KOPT-K1 (cell line): Measurements from ENCODE around the gene PRIM2.
"Not testable (repeated sequence)": the region's sequence is repeated elsewhere in the genome, so short reads cannot be mapped to it uniquely, and the experiment has no call there.

ENCODE experiments used
- H3K27ac ChIP-seq: fragments of 200-600 bp; sonication (generic); 2 replicates; pipeline ENCODE4 v1.5.1; 2016; ENCODE audit warnings: antibody characterized with exemption, mild to moderate bottlenecking, low read depth, low read length; ENCODE audit not compliant: poor library complexity, severe bottlenecking
- H3K36me3 ChIP-seq: fragments of 200-600 bp; sonication (generic); 2 replicates; pipeline ENCODE4 v1.5.1; 2017; ENCODE audit warnings: antibody characterized with exemption, mild to moderate bottlenecking, low read length, moderate library complexity; ENCODE audit not compliant: insufficient read depth
- H3K9me3 ChIP-seq: fragments of 200-600 bp; sonication (generic); 2 replicates; pipeline ENCODE4 v1.5.1; 2017; ENCODE audit warnings: antibody characterized with exemption, low read length, mild to moderate bottlenecking; ENCODE audit not compliant: insufficient read depth, poor library complexity, severe bottlenecking

Gene PRIM2

GRCh38 chr6:57368965-57369731, 51.7 kb downstream of the PRIM2 start:
- H3K27ac ChIP-seq, H3K36me3 ChIP-seq, H3K9me3 ChIP-seq: not testable (repeated sequence)

- H3K27ac ChIP-seq, H3K9me3 ChIP-seq, H3K36me3 ChIP-seq: not testable (repeated sequence)
Observed at GRCh38 chr6:57371779-57372178, 54.3 kb downstream of the PRIM2 start.

- not testable (repeated sequence) for H3K9me3 ChIP-seq, H3K27ac ChIP-seq, H3K36me3 ChIP-seq
Observed at GRCh38 chr6:57374764-57375163, 57.3 kb downstream of the PRIM2 start.

- H3K9me3 ChIP-seq, H3K27ac ChIP-seq: not testable (repeated sequence)
- peaks cover 11% of the 10 kb centered on the region for H3K36me3 ChIP-seq
Observed at GRCh38 chr6:57376083-57376482, 58.7 kb downstream of the PRIM2 start.

- H3K9me3 ChIP-seq: not testable (repeated sequence)
Observed at GRCh38 chr6:57389038-57389592, 71.7 kb downstream of the PRIM2 start.

GRCh38 chr6:57390818-57391217, 73.4 kb downstream of the PRIM2 start:
- not testable (repeated sequence) for H3K9me3 ChIP-seq, H3K36me3 ChIP-seq, H3K27ac ChIP-seq

More at GRCh38 chr6:57389038-57389592, 71.7 kb downstream of the PRIM2 start:
- peaks cover 14% of the 10 kb centered on the region; the same call in 1 of the 2 replicates for H3K36me3 ChIP-seq
- not testable (repeated sequence) for H3K27ac ChIP-seq

DNA sequence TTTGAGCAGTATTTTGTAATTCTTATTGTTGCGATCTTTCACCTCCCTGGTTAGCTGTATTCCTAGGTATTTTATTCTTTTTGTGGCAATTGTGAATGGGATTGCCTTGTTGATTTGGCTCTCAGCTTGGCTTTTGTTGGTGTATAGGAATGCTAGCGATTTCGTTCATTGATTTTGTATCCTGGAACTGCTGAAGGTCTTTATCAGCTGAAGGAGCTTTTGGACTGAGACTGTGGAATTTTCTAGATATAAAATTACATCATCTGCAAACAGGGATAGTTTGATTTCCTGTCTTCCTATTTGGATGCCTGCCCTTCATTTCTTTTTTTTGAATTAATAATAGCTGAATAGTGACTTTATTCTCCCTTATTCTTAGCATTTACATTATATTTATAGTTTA, 74.6 kb downstream of the PRIM2 start:
- Histone ChIP-seq H3K9me3 (peaks cover 12% of the 10 kb centered on the region), H3K36me3 (peaks cover 12% of the 10 kb centered on the region; the same call in 1 of the 2 replicates)

GRCh38 chr6:57419341-57419740, 101.9 kb downstream of the PRIM2 start:
- H3K27ac ChIP-seq, H3K9me3 ChIP-seq, H3K36me3 ChIP-seq: not testable (repeated sequence)

More for the DNA sequence above, 74.6 kb downstream of the PRIM2 start:
- H3K27ac ChIP-seq: not testable (repeated sequence)

DNA sequence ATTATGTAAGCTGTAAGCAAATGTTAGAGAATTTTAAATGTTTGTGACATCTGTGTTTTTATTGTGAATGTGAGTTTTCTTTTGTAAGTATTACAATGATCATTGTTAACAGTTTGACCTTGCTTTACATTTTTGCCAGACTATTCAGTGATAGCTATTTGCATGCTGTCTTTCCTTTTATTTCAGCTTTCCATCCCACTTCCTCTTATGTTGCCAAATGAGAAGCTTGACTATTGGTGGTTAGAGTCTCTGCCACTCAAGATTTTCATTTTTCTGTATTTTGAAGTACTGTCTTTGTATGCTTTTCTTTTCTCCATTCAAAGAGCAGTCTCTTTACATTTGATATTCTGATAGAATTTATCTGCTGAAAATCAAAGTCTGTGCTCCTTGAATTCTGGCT, 104.1 kb downstream of the PRIM2 start:
- no peaks in the 10 kb centered on the region for H3K36me3 ChIP-seq
- no peak overlapping the region for H3K27ac ChIP-seq
- H3K9me3 ChIP-seq: no peaks in the 10 kb centered on the region

- no peaks in the 10 kb centered on the region for H3K36me3 ChIP-seq
- H3K9me3 ChIP-seq: no peaks in the 10 kb centered on the region
- H3K27ac ChIP-seq: no peak overlapping the region
Observed at GRCh38 chr6:57423468-57423867, 106.0 kb downstream of the PRIM2 start.

- H3K36me3 ChIP-seq, H3K9me3 ChIP-seq, H3K27ac ChIP-seq: not testable (repeated sequence)
Observed at GRCh38 chr6:57431742-57432141, 114.3 kb downstream of the PRIM2 start.

DNA sequence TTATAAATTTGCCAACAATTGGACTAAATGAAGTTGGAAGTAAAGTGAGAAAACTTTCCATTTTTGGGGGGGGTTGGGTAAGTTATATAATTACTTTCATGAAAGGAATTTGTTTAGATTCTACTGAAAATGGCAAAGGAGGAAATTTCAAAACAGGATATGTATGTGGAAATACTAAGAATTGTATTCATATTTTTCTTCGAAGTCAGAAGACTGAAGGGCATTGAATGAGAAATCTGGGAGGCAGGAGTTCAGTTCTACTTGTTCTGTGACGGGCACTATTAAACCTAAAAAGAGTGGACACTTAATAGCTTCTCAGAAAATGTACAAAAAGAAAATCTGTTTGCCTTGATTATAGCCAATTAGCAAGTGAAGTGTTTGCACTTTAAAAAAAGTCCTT, 114.7 kb downstream of the PRIM2 start:
- Histone ChIP-seq H3K27ac (no peak overlapping the region), H3K9me3 (no peaks in the 10 kb centered on the region), H3K36me3 (no peaks in the 10 kb centered on the region)

DNA sequence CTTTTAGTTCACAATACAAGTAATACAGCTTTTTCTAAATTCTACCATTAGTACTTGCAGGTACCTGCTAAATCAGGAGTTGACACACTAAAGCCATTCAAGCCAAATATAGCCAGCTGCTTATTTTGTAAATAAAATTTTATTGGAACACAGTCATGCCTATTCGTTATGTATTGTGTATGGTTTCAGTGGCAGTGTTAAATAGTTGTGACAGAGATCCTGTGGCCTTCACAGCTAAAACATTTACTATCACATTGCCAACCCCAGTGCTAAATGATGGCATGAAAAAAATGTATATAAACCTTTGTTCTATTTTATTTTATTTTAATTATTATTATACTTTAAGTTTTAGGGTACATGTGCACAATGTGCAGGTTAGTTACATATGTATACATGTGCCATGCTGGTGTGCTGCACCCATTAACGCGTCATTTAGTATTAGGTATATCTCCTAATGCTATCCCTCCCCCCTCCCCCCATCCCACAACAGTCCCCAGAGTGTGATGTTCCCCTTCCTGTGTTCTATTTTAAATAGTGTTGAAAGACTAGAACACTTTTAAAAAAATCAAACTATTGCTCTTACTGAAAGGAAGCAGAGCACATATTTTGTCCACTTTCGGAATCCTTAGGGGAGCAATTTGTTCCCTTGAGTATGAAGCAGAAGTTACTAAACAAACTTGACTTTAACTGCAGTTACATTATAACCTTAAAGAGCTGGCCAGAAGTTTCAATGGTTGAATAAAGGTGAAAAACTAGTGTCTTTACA, 115.7 kb downstream of the PRIM2 start:
- no peaks in the 10 kb centered on the region for H3K9me3 ChIP-seq
- H3K36me3 ChIP-seq: no peaks in the 10 kb centered on the region
- no peak overlapping the region for H3K27ac ChIP-seq

- H3K27ac ChIP-seq, H3K36me3 ChIP-seq, H3K9me3 ChIP-seq: not testable (repeated sequence)
Observed at GRCh38 chr6:57433790-57434189, 116.4 kb downstream of the PRIM2 start.

GRCh38 chr6:57434944-57435343, 117.5 kb downstream of the PRIM2 start:
- Histone ChIP-seq H3K36me3 (no peaks in the 10 kb centered on the region), H3K27ac (no peak overlapping the region), H3K9me3 (no peaks in the 10 kb centered on the region)
